GM18511 (cell line): ENCODE measurements around the gene BRIX1.

Experiments
- ATAC-seq: cut with Tn5 transposase; IDR thresholded peaks from one replicate; pipeline ENCODE4 v1.9.1; 2021; ENCODE audit warnings: mild to moderate bottlenecking, moderate library complexity; ENCODE audit not compliant: unreplicated experiment

Gene BRIX1

GRCh38 chr5:34915139-34915855 lies at the start of gene BRIX1, which contains the start of gene RAD1:
Gene BRIX1 (plus strand): TSS chr5:34915711. CDS start chr5:34915739, 28 bp downstream.
Gene RAD1 (minus strand): TSS chr5:34915504. CDS start chr5:34914892, 612 bp downstream.
- ATAC-seq, result peak; percentile 98

DNA sequence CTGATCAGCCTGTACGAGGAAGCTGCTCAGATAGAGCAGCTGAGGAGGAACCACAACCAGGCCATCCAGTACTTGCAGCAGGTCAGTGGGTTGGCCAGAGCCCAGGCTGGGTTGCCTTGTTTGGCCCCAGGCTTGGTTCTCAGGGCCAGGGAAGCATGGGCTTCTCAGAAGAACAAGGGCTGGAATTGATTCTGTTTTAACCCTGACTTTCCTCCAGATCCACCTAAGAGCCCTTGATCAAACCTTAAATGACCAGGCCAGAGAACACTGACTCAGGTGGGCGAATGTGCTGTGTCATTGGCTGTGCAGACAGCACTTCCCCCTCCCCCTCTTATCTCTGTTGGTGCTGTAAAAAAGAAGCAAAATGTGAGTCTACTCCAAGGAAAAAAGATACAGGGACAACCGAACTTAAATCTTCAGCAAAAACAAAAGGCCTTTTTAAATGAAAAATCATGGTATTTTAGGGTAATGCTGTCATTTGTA lies 48.5 kb upstream of the BRIX1 start:
- no peak for ATAC-seq

DNA sequence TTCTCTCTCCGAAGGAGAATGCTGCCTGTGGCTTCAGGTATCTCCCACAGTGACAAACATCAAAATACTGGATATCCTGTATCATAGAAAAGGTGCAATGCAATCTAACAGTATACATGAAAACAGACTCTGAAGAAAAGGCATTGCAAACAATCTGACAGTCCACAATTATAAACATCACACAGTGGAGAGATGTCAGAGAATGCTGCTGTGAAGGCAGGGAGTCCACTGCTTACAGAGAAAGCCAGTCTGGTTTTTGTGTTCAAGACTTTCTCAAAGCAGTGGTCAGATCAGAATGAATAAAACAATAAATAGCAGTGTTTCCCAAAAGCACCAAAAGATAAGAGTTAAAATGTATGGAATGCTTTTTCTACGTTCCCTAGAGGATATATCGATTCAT lies 47.9 kb upstream of the BRIX1 start:
- ATAC-seq, result no peak

- no peak for ATAC-seq
Observed at GRCh38 chr5:34868791-34869190, 46.7 kb upstream of the BRIX1 start.

GRCh38 chr5:34869256-34869655 lies 46.3 kb upstream of the BRIX1 start:
- ATAC-seq, result no peak

- ATAC-seq, result no peak
Observed at GRCh38 chr5:34870382-34870781, 45.1 kb upstream of the BRIX1 start.

- ATAC-seq, result no peak
Observed at GRCh38 chr5:34876275-34876674, 39.2 kb upstream of the BRIX1 start.

- ATAC-seq, result no peak
Observed at GRCh38 chr5:34881246-34881645, 34.3 kb upstream of the BRIX1 start.

DNA sequence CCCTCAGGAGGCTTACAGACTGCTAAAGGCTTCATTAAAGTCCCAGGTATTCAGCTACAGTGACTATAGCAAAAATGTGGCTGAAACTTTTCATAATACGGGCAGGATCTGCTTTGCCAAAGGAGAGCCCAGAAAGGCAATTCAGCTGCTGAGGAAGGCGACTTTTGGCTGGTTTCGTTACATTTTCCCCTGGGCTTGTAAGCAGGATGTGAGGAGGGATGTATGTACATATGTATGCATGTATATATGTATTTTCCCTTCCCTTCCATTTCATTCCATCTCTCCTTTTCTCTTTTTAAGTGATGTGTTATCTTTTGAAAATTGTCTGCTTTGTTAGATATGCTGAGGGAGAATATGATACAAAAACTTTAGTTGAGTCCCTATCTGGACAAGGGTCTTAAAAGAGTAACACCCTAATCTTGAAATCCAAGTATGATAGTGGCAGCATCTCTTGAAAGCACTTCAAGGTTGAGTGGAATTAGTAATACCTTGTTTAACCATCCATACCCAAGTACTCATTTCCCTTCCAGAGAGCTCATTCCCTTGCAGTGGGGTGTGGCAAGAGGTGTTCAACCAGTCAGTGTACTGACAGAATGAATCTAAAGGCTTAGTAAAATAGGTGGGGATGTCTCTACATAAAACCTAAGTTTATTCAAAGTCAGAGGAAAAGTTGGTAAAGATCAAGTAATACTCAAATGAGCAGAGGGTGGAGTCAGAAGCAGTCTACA lies 29.0 kb upstream of the BRIX1 start:
- no peak for ATAC-seq

DNA sequence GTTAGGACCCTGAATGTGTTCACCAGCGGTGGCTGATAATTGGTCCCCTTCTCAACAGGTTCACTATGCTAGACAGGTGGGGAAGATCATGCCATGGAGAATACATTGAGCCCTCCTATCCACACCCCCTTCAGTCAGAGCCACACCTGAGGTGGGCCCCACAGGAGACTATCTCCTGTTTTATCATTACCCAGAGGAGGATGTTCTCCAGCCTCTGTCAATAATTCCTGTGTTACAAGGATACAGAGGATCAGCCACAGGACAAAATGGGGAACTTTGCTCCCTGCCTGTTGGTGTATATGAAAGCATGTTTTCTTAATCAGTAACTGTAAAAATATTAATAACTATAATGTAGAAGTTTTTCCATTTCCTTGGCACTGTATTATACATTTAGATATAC lies 26.1 kb upstream of the BRIX1 start:
- ATAC-seq, result no peak

DNA sequence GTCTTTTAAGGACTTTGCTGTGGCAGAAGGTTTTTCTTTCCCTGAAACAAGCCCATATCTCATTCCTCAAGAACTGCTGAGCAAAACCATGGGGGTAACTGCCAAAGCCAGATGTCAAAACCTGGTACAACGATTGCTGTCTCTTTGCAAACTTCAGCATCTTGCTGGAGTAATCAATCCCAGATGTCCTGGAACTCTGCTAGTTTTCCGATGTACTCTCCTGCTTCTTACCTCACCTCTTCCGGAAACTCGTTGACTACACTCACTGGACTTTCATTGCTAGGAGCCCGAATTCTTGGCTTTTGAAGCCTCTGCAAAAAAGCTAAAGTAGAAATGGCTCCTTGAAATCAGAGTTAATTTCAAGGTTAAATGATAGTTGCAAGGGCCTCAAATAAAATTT lies 23.5 kb upstream of the BRIX1 start:
- ATAC-seq, result no peak

DNA sequence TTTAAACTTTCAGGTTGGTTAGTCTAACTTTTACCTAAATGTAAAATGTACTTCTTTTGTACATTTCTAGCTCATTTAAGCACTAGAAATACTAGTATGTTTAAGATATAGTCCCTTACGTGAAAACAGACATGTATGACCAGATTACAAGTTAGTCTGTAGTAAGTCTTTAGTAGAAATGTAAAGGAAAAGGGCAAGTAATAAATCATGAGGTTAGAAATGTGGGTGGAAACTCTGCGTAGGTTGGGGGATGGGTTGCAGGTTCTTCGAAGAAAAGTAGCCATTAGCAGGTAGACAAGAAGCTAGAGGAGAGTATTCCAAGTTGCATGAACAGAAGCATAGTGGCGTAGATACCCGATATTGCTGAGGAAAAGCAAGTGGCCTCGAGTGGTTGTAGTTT lies 23.1 kb upstream of the BRIX1 start:
- ATAC-seq, result no peak

GRCh38 chr5:34894716-34895115 lies 20.8 kb upstream of the BRIX1 start:
- ATAC-seq, result no peak

GRCh38 chr5:34895641-34896419 lies 19.7 kb upstream of the BRIX1 start:
- ATAC-seq, result no peak

DNA sequence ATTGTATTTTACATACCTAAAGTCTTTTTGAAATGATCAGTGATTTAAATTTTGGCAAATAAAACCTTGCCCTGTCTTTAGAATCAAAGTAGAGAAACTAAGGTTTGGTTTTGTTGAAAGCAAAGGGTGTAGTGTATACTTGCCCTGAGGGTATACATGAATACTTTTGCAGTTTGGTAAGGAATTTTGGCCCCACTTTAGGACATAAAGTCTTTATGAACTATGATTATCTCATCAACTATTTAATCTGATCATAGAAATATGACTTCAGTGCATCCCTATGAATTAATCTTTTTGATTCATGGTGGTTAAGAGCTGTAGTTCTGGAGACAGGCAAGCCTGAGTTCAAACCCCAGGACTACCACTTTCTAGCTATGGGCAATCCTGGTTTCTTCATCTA lies 17.9 kb upstream of the BRIX1 start:
- ATAC-seq, result no peak

- peak; percentile 94 for ATAC-seq
Observed at GRCh38 chr5:34898258-34898895, 17.1 kb upstream of the BRIX1 start.

DNA sequence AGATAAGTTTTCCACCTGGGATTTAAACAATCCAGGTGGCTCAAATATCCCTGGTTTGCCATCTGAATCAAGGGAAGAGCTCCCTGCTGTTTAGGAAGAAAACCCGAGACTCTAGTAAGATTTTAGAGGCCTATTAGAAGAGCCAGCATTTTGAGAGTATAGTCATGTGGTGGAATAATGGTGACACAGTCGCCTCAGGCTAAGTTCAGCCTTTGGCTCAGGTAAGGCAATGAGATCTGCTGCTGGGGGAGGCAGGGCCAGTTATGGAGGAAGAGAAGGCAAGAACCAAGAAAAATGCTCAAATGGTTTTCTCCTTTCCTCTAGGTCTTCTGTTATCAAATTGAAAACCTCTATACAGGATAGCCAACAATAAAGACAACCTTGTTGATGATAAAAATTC lies 16.4 kb upstream of the BRIX1 start:
- ATAC-seq, result no peak

GRCh38 chr5:34900652-34901051 lies 14.9 kb upstream of the BRIX1 start:
- no peak for ATAC-seq

- ATAC-seq, result no peak
Observed at GRCh38 chr5:34903260-34903659, 12.3 kb upstream of the BRIX1 start.

DNA sequence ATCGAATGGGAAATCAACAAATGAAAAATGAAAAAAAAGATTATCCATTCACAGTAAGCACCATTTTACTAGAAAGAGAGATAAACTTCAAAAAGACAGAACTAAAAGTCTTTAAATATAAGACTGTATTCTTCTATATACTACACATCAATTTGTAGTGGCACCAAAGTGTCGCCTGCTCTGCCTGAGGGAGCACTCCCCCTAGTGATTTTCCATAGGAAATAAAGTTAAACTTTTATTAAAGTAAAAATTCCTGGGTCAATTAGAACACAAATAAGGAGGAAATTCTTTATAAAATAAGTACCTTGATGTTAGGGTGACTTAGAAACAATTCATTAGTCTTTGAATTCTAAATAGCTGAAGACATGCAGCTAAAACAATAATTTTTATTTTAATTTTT lies 9.9 kb upstream of the BRIX1 start:
- no peak for ATAC-seq

- ATAC-seq, result no peak
Observed at GRCh38 chr5:34913072-34913471, 2.4 kb upstream of the BRIX1 start.
